ENCODE measurements around the gene GPA33. TPM values are rescaled to one million over a fixed set of nuclear protein-coding genes. Genes with fewer than 3 reads are reported as not detected.

GPA33 gene
- polyA plus RNA-seq, 2 of the 4 experiments (the other 2 are of a cell fraction): not detected

DNA sequence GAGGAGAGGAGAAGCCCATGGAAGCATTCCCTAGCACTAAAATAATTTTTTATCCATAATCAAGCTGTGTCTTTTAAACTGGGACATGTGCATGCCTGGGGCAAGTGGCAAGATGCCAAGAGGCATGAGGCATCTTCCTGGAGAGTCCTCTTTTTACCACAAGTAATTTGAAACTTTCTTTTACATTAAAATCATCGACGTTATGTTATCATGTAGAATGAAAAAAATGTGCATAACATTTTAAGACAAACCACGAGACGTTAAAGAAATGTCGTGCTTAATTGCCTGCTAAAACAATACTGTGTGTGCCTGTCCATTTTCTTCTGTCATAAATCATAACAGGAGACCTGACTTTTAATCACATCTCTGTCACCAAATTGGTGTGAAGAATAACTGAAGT, 5.2 kb upstream of the GPA33 start:
- POLR2A ChIA-PET: no interaction called here
- Histone ChIP-seq H3K4me1 (no peaks in the 10 kb centered on the region), H3K4me3 (no peak overlapping the region), H3K27ac (no peak overlapping the region), H3K9me3 (no peaks in the 10 kb centered on the region), H3K4me2 (no peak overlapping the region)
- FAIRE-seq (no peak), ATAC-seq (no peak), DNase-seq (ENCODE audit: low read depth in 1 of 2, low spot score in 1 of 2) (no peak)
- CTCF ChIA-PET: interaction anchor here (0.6 to 1.6 kb wide), 3 partner anchors 32 to 355 kb away, joined by 3 read pairs; no protein-coding TSS in a partner anchor
- WGBS (ENCODE audit: missing lambda C conversion rate): 54% methylated on average over 5 of the region's 5 CpGs
- TF ChIP-seq HDAC2 (IDR thresholded peaks at IDR 0.05): no peak
- TF ChIP-seq TFCP2L1 (CRISPR knock-in tag; IDR thresholded peaks at IDR 0.05): no peak
- no peak for TF ChIP-seq CHD2 (IDR thresholded peaks at IDR 0.05; ENCODE audit: low read length, partially characterized antibody)
- TF ChIP-seq, protein P1, sequence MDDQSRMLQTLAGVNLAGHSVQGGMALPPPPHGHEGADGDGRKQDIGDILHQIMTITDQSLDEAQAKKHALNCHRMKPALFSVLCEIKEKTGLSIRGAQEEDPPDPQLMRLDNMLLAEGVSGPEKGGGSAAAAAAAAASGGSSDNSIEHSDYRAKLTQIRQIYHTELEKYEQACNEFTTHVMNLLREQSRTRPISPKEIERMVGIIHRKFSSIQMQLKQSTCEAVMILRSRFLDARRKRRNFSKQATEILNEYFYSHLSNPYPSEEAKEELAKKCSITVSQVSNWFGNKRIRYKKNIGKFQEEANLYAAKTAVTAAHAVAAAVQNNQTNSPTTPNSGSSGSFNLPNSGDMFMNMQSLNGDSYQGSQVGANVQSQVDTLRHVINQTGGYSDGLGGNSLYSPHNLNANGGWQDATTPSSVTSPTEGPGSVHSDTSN (IDR thresholded peaks at IDR 0.05): no peak
- no peak for TF ChIP-seq RCOR1 (IDR thresholded peaks at IDR 0.05; ENCODE audit: low read depth, low read length)
- TF ChIP-seq CBX8 (IDR thresholded peaks at IDR 0.05): no peak
- TF ChIP-seq NFE2L2 (conservative IDR thresholded peaks at IDR 0.05; ENCODE audit: low read length): no peak
- TF ChIP-seq POLR2A (IDR thresholded peaks at IDR 0.05; ENCODE audit: low read length): no peak
- TF ChIP-seq E2F6 (IDR thresholded peaks at IDR 0.05; ENCODE audit: borderline replicate concordance, low read depth): no peak
- TF ChIP-seq RNF2 (IDR thresholded peaks at IDR 0.05; ENCODE audit: borderline replicate concordance, low read depth): no peak
- TF ChIP-seq SREBF2 (IDR thresholded peaks at IDR 0.05): no peak
- TF ChIP-seq KDM1A (IDR thresholded peaks at IDR 0.05; ENCODE audit: low read depth): no peak
- TF ChIP-seq, protein P2, sequence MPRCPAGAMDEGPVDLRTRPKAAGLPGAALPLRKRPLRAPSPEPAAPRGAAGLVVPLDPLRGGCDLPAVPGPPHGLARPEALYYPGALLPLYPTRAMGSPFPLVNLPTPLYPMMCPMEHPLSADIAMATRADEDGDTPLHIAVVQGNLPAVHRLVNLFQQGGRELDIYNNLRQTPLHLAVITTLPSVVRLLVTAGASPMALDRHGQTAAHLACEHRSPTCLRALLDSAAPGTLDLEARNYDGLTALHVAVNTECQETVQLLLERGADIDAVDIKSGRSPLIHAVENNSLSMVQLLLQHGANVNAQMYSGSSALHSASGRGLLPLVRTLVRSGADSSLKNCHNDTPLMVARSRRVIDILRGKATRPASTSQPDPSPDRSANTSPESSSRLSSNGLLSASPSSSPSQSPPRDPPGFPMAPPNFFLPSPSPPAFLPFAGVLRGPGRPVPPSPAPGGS (IDR thresholded peaks at IDR 0.05): no peak
- no peak for TF ChIP-seq MAX (IDR thresholded peaks at IDR 0.05)
- no peak for TF ChIP-seq HOXB5 (CRISPR knock-in tag; IDR thresholded peaks at IDR 0.05)
- no peak for TF ChIP-seq HEYL (CRISPR knock-in tag; IDR thresholded peaks at IDR 0.05)
- TF ChIP-seq POLR2AphosphoS2 (conservative IDR thresholded peaks at IDR 0.05; ENCODE audit: low read length): no peak
- no peak for TF ChIP-seq HES2 (IDR thresholded peaks at IDR 0.05)
- TF ChIP-seq JUN (IDR thresholded peaks at IDR 0.05): no peak

DNA sequence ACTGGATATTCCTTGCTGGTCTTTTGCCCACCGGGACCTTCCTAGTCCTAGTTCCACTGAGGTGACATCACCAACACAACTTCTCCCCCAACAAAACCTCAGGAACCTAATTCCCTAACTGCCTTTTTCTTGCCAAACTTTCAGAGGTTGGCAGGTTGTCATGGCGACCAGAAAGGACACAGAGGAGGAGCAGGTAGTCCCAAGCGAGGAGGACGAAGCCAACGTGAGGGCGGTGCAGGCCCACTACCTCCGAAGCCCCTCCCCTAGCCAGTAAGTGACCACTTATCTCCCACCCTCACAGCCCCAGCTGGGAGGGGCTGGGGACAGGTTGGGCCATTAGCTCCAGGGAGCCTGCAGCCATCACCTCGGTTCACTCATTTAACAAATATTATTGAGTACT, 4.5 kb upstream of the GPA33 start:
- Histone ChIP-seq H3K4me1 (no peaks in the 10 kb centered on the region), H3K9me3 (no peaks in the 10 kb centered on the region), H3K4me3 (no peak overlapping the region), H3K27ac (no peak overlapping the region), H3K4me2 (no peak overlapping the region)
- TF ChIP-seq EP300 (IDR thresholded peaks at IDR 0.05): no peak
- TF ChIP-seq POLR2AphosphoS2 (conservative IDR thresholded peaks at IDR 0.05; ENCODE audit: low read length): no peak
- no peak for TF ChIP-seq RAD21 (conservative IDR thresholded peaks at IDR 0.05 in 1 of 2, IDR thresholded peaks at IDR 0.05 in 1 of 2)
- TF ChIP-seq, protein P3, sequence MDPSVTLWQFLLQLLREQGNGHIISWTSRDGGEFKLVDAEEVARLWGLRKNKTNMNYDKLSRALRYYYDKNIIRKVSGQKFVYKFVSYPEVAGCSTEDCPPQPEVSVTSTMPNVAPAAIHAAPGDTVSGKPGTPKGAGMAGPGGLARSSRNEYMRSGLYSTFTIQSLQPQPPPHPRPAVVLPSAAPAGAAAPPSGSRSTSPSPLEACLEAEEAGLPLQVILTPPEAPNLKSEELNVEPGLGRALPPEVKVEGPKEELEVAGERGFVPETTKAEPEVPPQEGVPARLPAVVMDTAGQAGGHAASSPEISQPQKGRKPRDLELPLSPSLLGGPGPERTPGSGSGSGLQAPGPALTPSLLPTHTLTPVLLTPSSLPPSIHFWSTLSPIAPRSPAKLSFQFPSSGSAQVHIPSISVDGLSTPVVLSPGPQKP (IDR thresholded peaks at IDR 0.05; ENCODE audit: low read depth, low read length): no peak
- TF ChIP-seq FOSL2 (IDR thresholded peaks at IDR 0.05): no peak
- no peak for TF ChIP-seq FOSL2 (CRISPR knock-in tag; IDR thresholded peaks at IDR 0.05)
- TF ChIP-seq CHD4 (IDR thresholded peaks at IDR 0.05; ENCODE audit: borderline replicate concordance): no peak
- TF ChIP-seq NPAS2 (CRISPR knock-in tag; IDR thresholded peaks at IDR 0.05; ENCODE audit: borderline replicate concordance): no peak
- FAIRE-seq: no peak
- 68% methylated on average over 8 of the region's 8 CpGs for WGBS (ENCODE audit: missing lambda C conversion rate)
- ChIA-PET CTCF (interaction anchor here (0.6 to 1.6 kb wide), 3 partner anchors 10 to 355 kb away, joined by 3 read pairs; no protein-coding TSS in a partner anchor), POLR2A (no interaction called here)
- no peak for ATAC-seq
- DNase-seq (ENCODE audit: low read depth in 1 of 2, low spot score in 1 of 2): no peak
